ENCODE measurements around the gene LRFN4. TPM values are rescaled to one million over a fixed set of nuclear protein-coding genes. Genes with fewer than 3 reads are reported as not detected.

LRFN4 gene
- total and polyA plus RNA-seq, 2 of the 13 experiments (the other 11 are each of a cell fraction or from before 2014, with no cell fraction given): 1.3 to 6.8 TPM

DNA sequence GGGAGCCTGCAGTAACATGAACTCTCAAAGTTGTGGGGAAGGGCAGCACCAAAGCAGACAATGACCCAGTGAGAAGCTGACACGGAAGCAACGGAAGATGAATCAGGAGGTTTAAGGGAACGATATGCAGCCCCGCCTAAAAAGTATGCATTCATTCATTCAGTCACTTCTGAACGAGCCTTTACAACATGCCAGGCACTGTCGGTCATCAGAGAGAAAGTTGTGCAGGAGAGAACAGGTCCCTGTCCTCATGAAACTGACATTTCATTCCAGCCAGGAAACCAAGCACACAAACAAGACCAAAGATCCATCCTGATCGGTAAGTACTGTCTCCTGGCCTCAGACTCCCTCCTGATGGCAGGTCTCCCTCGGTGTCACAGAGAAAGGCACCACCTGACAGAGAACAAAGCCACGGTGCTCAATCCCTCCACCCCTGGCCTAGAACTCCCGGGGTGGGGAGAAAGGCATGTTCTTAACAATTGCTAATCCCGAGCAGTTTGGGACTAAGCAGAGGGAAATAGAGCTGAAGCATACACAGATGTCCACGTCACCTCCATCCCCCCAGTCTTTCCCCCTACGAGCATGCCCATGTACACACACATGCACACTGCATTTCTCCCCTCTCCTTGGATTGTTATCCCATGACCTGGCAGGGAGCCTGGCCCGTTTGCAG, 49.3 kb downstream of the LRFN4 start (continued):
- TF ChIP-seq, protein P1, sequence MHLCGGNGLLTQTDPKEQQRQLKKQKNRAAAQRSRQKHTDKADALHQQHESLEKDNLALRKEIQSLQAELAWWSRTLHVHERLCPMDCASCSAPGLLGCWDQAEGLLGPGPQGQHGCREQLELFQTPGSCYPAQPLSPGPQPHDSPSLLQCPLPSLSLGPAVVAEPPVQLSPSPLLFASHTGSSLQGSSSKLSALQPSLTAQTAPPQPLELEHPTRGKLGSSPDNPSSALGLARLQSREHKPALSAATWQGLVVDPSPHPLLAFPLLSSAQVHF (CRISPR knock-in tag; IDR thresholded peaks at IDR 0.05): no peak
- TF ChIP-seq, protein P2, sequence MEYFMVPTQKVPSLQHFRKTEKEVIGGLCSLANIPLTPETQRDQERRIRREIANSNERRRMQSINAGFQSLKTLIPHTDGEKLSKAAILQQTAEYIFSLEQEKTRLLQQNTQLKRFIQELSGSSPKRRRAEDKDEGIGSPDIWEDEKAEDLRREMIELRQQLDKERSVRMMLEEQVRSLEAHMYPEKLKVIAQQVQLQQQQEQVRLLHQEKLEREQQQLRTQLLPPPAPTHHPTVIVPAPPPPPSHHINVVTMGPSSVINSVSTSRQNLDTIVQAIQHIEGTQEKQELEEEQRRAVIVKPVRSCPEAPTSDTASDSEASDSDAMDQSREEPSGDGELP (IDR thresholded peaks at IDR 0.05; ENCODE audit: borderline replicate concordance, low read depth): no peak
- no peak for TF ChIP-seq TGIF2 (CRISPR knock-in tag; IDR thresholded peaks at IDR 0.05)
- TF ChIP-seq ONECUT2 (CRISPR knock-in tag; IDR thresholded peaks at IDR 0.05): no peak
- no peak for TF ChIP-seq ZNF615 (CRISPR knock-in tag; IDR thresholded peaks at IDR 0.05; ENCODE audit: borderline replicate concordance)
- no peak for TF ChIP-seq ZNF205 (CRISPR knock-in tag; IDR thresholded peaks at IDR 0.05)
- TF ChIP-seq, protein P3, sequence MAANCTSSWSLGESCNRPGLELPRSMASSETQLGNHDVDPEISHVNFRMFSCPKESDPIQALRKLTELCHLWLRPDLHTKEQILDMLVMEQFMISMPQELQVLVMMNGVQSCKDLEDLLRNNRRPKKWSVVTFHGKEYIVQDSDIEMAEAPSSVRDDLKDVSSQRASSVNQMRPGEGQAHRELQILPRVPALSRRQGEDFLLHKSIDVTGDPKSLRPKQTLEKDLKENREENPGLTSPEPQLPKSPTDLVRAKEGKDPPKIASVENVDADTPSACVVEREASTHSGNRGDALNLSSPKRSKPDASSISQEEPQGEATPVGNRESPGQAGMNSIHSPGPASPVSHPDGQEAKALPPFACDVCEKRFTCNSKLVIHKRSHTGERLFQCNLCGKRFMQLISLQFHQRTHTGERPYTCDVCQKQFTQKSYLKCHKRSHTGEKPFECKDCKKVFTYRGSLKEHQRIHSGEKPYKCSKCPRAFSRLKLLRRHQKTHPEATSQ (CRISPR knock-in tag; IDR thresholded peaks at IDR 0.05; ENCODE audit: borderline replicate concordance): no peak
- no peak for TF ChIP-seq ZFP37 (CRISPR knock-in tag; IDR thresholded peaks at IDR 0.05; ENCODE audit: borderline replicate concordance)
- TF ChIP-seq ZNF781 (CRISPR knock-in tag; IDR thresholded peaks at IDR 0.05; ENCODE audit: borderline replicate concordance, not compliant biosample characterization): no peak
- no peak for TF ChIP-seq ATF1 (CRISPR knock-in tag; IDR thresholded peaks at IDR 0.05)
- TF ChIP-seq ZNF792 (CRISPR knock-in tag; IDR thresholded peaks at IDR 0.05): no peak
- no peak for TF ChIP-seq U2AF2 (IDR thresholded peaks at IDR 0.05; ENCODE audit: low read depth, low read length)
- peak; percentile 88 for TF ChIP-seq ZNF24 (IDR thresholded peaks at IDR 0.05)
- TF ChIP-seq, protein P4, sequence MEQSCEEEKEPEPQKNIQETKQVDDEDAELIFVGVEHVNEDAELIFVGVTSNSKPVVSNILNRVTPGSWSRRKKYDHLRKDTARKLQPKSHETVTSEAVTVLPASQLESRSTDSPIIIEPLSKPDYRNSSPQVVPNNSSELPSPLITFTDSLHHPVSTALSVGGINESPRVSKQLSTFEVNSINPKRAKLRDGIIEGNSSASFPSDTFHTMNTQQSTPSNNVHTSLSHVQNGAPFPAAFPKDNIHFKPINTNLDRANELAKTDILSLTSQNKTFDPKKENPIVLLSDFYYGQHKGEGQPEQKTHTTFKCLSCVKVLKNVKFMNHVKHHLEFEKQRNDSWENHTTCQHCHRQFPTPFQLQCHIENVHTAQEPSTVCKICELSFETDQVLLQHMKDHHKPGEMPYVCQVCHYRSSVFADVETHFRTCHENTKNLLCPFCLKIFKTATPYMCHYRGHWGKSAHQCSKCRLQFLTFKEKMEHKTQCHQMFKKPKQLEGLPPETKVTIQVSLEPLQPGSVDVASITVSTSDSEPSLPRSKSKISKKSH (CRISPR knock-in tag; IDR thresholded peaks at IDR 0.05; ENCODE audit: borderline replicate concordance): no peak
- no peak for TF ChIP-seq MED8 (CRISPR knock-in tag; IDR thresholded peaks at IDR 0.05; ENCODE audit: insufficient replicate concordance)
- no peak for TF ChIP-seq GTF2F1 (IDR thresholded peaks at IDR 0.05; ENCODE audit: low read length)
- TF ChIP-seq KDM5A (IDR thresholded peaks at IDR 0.05; ENCODE audit: borderline replicate concordance, low read length): no peak
- TF ChIP-seq TBL1XR1 (IDR thresholded peaks at IDR 0.05; ENCODE audit: borderline replicate concordance, low read length, partially characterized antibody): no peak
- no peak for TF ChIP-seq RFX1 (IDR thresholded peaks at IDR 0.05)
- TF ChIP-seq, protein P5, sequence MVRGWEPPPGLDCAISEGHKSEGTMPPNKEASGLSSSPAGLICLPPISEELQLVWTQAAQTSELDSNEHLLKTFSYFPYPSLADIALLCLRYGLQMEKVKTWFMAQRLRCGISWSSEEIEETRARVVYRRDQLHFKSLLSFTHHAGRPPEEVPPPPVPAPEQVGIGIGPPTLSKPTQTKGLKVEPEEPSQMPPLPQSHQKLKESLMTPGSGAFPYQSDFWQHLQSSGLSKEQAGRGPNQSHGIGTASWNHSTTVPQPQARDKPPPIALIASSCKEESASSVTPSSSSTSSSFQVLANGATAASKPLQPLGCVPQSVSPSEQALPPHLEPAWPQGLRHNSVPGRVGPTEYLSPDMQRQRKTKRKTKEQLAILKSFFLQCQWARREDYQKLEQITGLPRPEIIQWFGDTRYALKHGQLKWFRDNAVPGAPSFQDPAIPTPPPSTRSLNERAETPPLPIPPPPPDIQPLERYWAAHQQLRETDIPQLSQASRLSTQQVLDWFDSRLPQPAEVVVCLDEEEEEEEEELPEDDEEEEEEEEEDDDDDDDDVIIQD (CRISPR knock-in tag; IDR thresholded peaks at IDR 0.05; ENCODE audit: low read depth): no peak
- no peak for TF ChIP-seq MED13 (CRISPR knock-in tag; IDR thresholded peaks at IDR 0.05)
- TF ChIP-seq ZNF331 (CRISPR knock-in tag; IDR thresholded peaks at IDR 0.05): peak; percentile 26
- no peak for TF ChIP-seq STAT5B (CRISPR knock-in tag; IDR thresholded peaks at IDR 0.05)
- TF ChIP-seq XBP1 (CRISPR knock-in tag; IDR thresholded peaks at IDR 0.05): no peak
- TF ChIP-seq MZF1 (CRISPR knock-in tag; IDR thresholded peaks at IDR 0.05; ENCODE audit: borderline replicate concordance): no peak
- TF ChIP-seq ZNF629 (CRISPR knock-in tag; conservative IDR thresholded peaks at IDR 0.05): no peak
- TF ChIP-seq ZFP36L2 (CRISPR knock-in tag; IDR thresholded peaks at IDR 0.05): no peak
